ENCODE results near the gene CCDC150. TPM values are rescaled to one million over a fixed set of nuclear protein-coding genes. Genes with fewer than 3 reads are reported as not detected.

CCDC150 gene
- total RNA-seq (under 1 TPM; 0.44 to 0.87 TPM), polyA plus RNA-seq (not detected)

- Histone ChIP-seq H3K36me3 (ENCODE audit: insufficient read depth, low read length) (no peaks in the 10 kb centered on the region), H3K27me3 (ENCODE audit: insufficient read depth, low read length) (no peaks in the 10 kb centered on the region), H3K9me3 (ENCODE audit: control insufficient read depth in 1 of 2, low read length in 2 of 2) (no peaks in the 10 kb centered on the region), H3K4me3 (ENCODE audit: low read length in 2 of 2) (peak within 1 kb of the TSS; percentile 69 to 79), H3K27ac (ENCODE audit: low read depth, low read length) (peak within 1 kb of the TSS; percentile 39), H3K4me1 (ENCODE audit: insufficient read depth, low read length) (peaks cover 9% of the 10 kb centered on the region)
- Mint-ChIP-seq H3K4me3 (peak within 1 kb of the TSS; percentile 83 to 93 (median 90)), H3K9me3 (peaks cover 0 to 3% (median 0%) of the 10 kb centered on the region in 8 donors), H3K4me1 (peaks cover 8 to 20% (median 13%) of the 10 kb centered on the region in 4 donors), H3K36me3 (no peaks in the 10 kb centered on the region), H3K27ac (peak within 1 kb of the TSS; percentile 39 to 87 (median 72)), H3K27me3 (peaks cover 0 to 4% of the 10 kb centered on the region in 2 donors)
- DNase-seq, result peak; percentile 92 to 94 (median 94)
- CTCF ChIA-PET (ENCODE audit: partially characterized antibody), result interaction anchor here (0.9 to 1.5 kb wide), 3 partner anchors 112 to 1067 kb away, joined by 3 to 5 read pairs (median 3); partner anchors contain the start of gene DNAH7
- POLR2A ChIA-PET (ENCODE audit: partially characterized antibody), result interaction anchor here (0.5 to 1.1 kb wide), 3 partner anchors 23 to 982 kb away, joined by 3 read pairs; no protein-coding TSS in a partner anchor
- intact Hi-C loops (cut with micrococcal nuclease), result loop anchor here (1.0 to 10.0 kb wide), 5 partner anchors 160 to 1066 kb away; partner anchors contain the start of genes DNAH7, GTF3C3, HSPE1 and MARS2
Measured at GRCh38 chr2:196639180-196640030, at the start of gene CCDC150. Gene CCDC150 (plus strand): TSS chr2:196639715. CDS start chr2:196639767, 52 bp downstream.

GRCh38 chr2:196590286-196590685, 49.2 kb upstream of the CCDC150 start:
- H3K9me3 Mint-ChIP-seq, result peaks cover 0 to 15% (median 7%) of the 10 kb centered on the region in 8 donors
- DNase-seq, result no peak
- no peak overlapping the region for H3K4me3 Mint-ChIP-seq
- no peak overlapping the region for H3K27ac ChIP-seq (ENCODE audit: low read depth, low read length)
- H3K36me3 ChIP-seq (ENCODE audit: insufficient read depth, low read length), result no peaks in the 10 kb centered on the region
- intact Hi-C loops (cut with micrococcal nuclease), result no loop called here
- H3K27me3 ChIP-seq (ENCODE audit: insufficient read depth, low read length), result peaks cover 8% of the 10 kb centered on the region
- peaks cover 6% of the 10 kb centered on the region for H3K4me1 ChIP-seq (ENCODE audit: insufficient read depth, low read length)
- peaks cover 51 to 55% of the 10 kb centered on the region in 2 donors for H3K27me3 Mint-ChIP-seq
- peaks cover 6 to 16% (median 9%) of the 10 kb centered on the region in 4 donors for H3K4me1 Mint-ChIP-seq
- CTCF ChIA-PET (ENCODE audit: partially characterized antibody), result no interaction called here
- no peak overlapping the region for H3K27ac Mint-ChIP-seq
- H3K9me3 ChIP-seq (ENCODE audit: control insufficient read depth in 1 of 2, low read length in 2 of 2), result no peaks in the 10 kb centered on the region
- POLR2A ChIA-PET (ENCODE audit: partially characterized antibody), result no interaction called here
- no peak overlapping the region for H3K4me3 ChIP-seq (ENCODE audit: low read length in 2 of 2)
- H3K36me3 Mint-ChIP-seq, result no peaks in the 10 kb centered on the region

GRCh38 chr2:196591004-196591403, 48.5 kb upstream of the CCDC150 start:
- CTCF ChIA-PET (ENCODE audit: partially characterized antibody), result no interaction called here
- peaks cover 0 to 11% (median 6%) of the 10 kb centered on the region in 8 donors for H3K9me3 Mint-ChIP-seq
- intact Hi-C loops (cut with micrococcal nuclease), result no loop called here
- Histone ChIP-seq H3K4me3 (ENCODE audit: low read length in 2 of 2) (no peak overlapping the region), H3K9me3 (ENCODE audit: control insufficient read depth in 1 of 2, low read length in 2 of 2) (no peaks in the 10 kb centered on the region), H3K4me1 (ENCODE audit: insufficient read depth, low read length) (peaks cover 6% of the 10 kb centered on the region), H3K27me3 (ENCODE audit: insufficient read depth, low read length) (peaks cover 12% of the 10 kb centered on the region), H3K36me3 (ENCODE audit: insufficient read depth, low read length) (no peaks in the 10 kb centered on the region), H3K27ac (ENCODE audit: low read depth, low read length) (no peak overlapping the region)
- peaks cover 57 to 62% of the 10 kb centered on the region in 2 donors for H3K27me3 Mint-ChIP-seq
- POLR2A ChIA-PET (ENCODE audit: partially characterized antibody), result no interaction called here
- no peak for DNase-seq
- peaks cover 6 to 16% (median 9%) of the 10 kb centered on the region in 4 donors for H3K4me1 Mint-ChIP-seq
- H3K4me3 Mint-ChIP-seq, result peak overlapping the region in 2 of 8 donors; percentile 21 to 41
- no peaks in the 10 kb centered on the region for H3K36me3 Mint-ChIP-seq
- H3K27ac Mint-ChIP-seq, result no peak overlapping the region

- Mint-ChIP-seq H3K27me3 (peaks cover 58 to 67% of the 10 kb centered on the region in 2 donors), H3K36me3 (no peaks in the 10 kb centered on the region), H3K27ac (no peak overlapping the region), H3K4me1 (peaks cover 6 to 16% (median 9%) of the 10 kb centered on the region in 4 donors), H3K4me3 (peak overlapping the region in 6 of 8 donors; percentile 59 to 90 (median 82)), H3K9me3 (peaks cover 0 to 5% (median 3%) of the 10 kb centered on the region in 8 donors)
- H3K27me3 ChIP-seq (ENCODE audit: insufficient read depth, low read length), result peaks cover 12% of the 10 kb centered on the region
- H3K36me3 ChIP-seq (ENCODE audit: insufficient read depth, low read length), result no peaks in the 10 kb centered on the region
- no peak for DNase-seq
- ChIA-PET POLR2A (ENCODE audit: partially characterized antibody) (no interaction called here), CTCF (ENCODE audit: partially characterized antibody) (interaction anchor here (0.9 kb wide), 1 partner anchor 10 kb away, joined by 3 read pairs; no protein-coding TSS in a partner anchor)
- H3K9me3 ChIP-seq (ENCODE audit: control insufficient read depth in 1 of 2, low read length in 2 of 2), result no peaks in the 10 kb centered on the region
- H3K4me3 ChIP-seq (ENCODE audit: low read length in 2 of 2), result no peak overlapping the region
- intact Hi-C loops (cut with micrococcal nuclease), result no loop called here
- peaks cover 6% of the 10 kb centered on the region for H3K4me1 ChIP-seq (ENCODE audit: insufficient read depth, low read length)
- H3K27ac ChIP-seq (ENCODE audit: low read depth, low read length), result no peak overlapping the region
Measured at GRCh38 chr2:196591621-196592022, 47.9 kb upstream of the CCDC150 start.

- H3K4me3 ChIP-seq (ENCODE audit: low read length in 2 of 2), result no peak overlapping the region
- POLR2A ChIA-PET (ENCODE audit: partially characterized antibody), result no interaction called here
- H3K4me3 Mint-ChIP-seq, result peak overlapping the region; percentile 79 to 90 (median 84)
- H3K27me3 Mint-ChIP-seq, result peaks cover 59 to 71% of the 10 kb centered on the region in 2 donors
- H3K9me3 ChIP-seq (ENCODE audit: control insufficient read depth in 1 of 2, low read length in 2 of 2), result no peaks in the 10 kb centered on the region
- peaks cover 6 to 16% (median 9%) of the 10 kb centered on the region in 4 donors for H3K4me1 Mint-ChIP-seq
- peaks cover 12% of the 10 kb centered on the region for H3K27me3 ChIP-seq (ENCODE audit: insufficient read depth, low read length)
- no peaks in the 10 kb centered on the region for H3K36me3 Mint-ChIP-seq
- H3K27ac ChIP-seq (ENCODE audit: low read depth, low read length), result no peak overlapping the region
- H3K36me3 ChIP-seq (ENCODE audit: insufficient read depth, low read length), result no peaks in the 10 kb centered on the region
- no peak for DNase-seq
- peaks cover 6% of the 10 kb centered on the region for H3K4me1 ChIP-seq (ENCODE audit: insufficient read depth, low read length)
- CTCF ChIA-PET (ENCODE audit: partially characterized antibody), result interaction anchor here (0.9 kb wide), 1 partner anchor 11 kb away, joined by 3 read pairs; no protein-coding TSS in a partner anchor
- no peak overlapping the region for H3K27ac Mint-ChIP-seq
- peaks cover 0 to 2% (median 0%) of the 10 kb centered on the region in 8 donors for H3K9me3 Mint-ChIP-seq
- intact Hi-C loops (cut with micrococcal nuclease), result no loop called here
Measured at GRCh38 chr2:196592331-196592910, 47.1 kb upstream of the CCDC150 start.

GRCh38 chr2:196592911-196593881, 46.3 kb upstream of the CCDC150 start, which contains the start of gene HECW2:
Gene HECW2 (minus strand): TSS chr2:196593554.
- no peaks in the 10 kb centered on the region for H3K36me3 ChIP-seq (ENCODE audit: insufficient read depth, low read length)
- intact Hi-C loops (cut with micrococcal nuclease), result no loop called here
- Mint-ChIP-seq H3K4me1 (peaks cover 6 to 16% (median 9%) of the 10 kb centered on the region in 4 donors), H3K9me3 (peaks cover 0 to 1% (median 0%) of the 10 kb centered on the region in 8 donors), H3K27me3 (peaks cover 55 to 66% of the 10 kb centered on the region in 2 donors), H3K36me3 (no peaks in the 10 kb centered on the region), H3K27ac (no peak within 1 kb of the TSS), H3K4me3 (peak within 1 kb of the TSS; percentile 79 to 90 (median 84))
- no peaks in the 10 kb centered on the region for H3K9me3 ChIP-seq (ENCODE audit: control insufficient read depth in 1 of 2, low read length in 2 of 2)
- H3K4me1 ChIP-seq (ENCODE audit: insufficient read depth, low read length), result peaks cover 6% of the 10 kb centered on the region
- H3K27ac ChIP-seq (ENCODE audit: low read depth, low read length), result no peak within 1 kb of the TSS
- DNase-seq, result no peak
- H3K4me3 ChIP-seq (ENCODE audit: low read length in 2 of 2), result no peak within 1 kb of the TSS
- POLR2A ChIA-PET (ENCODE audit: partially characterized antibody), result no interaction called here
- CTCF ChIA-PET (ENCODE audit: partially characterized antibody), result no interaction called here
- H3K27me3 ChIP-seq (ENCODE audit: insufficient read depth, low read length), result peaks cover 12% of the 10 kb centered on the region
